Posterior cingulate gyrus (tissue), 11 donors: ENCODE data around the gene HOXD10.

Source experiments
- DNase-seq, 10 donors: peaks; one replicate each; pipeline versions ENCODE4 v3.0.0 to v3.0.0-alpha.2; 2020 to 2021; ENCODE audit warnings: mixed read lengths in 3 of 10
- intact Hi-C: fragments of 100-400 bp; cut with DNase I; formaldehyde crosslinking; loops from one replicate; pipeline ENCODE4 v1.15.1; 2023

HOXD10 gene

GRCh38 chr2:176082525-176082823 lies 34.1 kb upstream of the HOXD10 start:
- intact Hi-C loops = no loop called here
- DNase-seq = no peak

- DNase-seq = no peak
- intact Hi-C loops = no loop called here
Measured at GRCh38 chr2:176082824-176083751, 33.5 kb upstream of the HOXD10 start.

- intact Hi-C loops = no loop called here
- DNase-seq = no peak
Measured at GRCh38 chr2:176083796-176084261, 32.7 kb upstream of the HOXD10 start, which contains the start of gene EVX2. Gene EVX2 (minus strand): TSS chr2:176083962. CDS start chr2:176083776, 186 bp downstream.

- no peak for DNase-seq
- intact Hi-C loops = loop anchor here (5.0 kb wide), 2 partner anchors 717 to 832 kb away; no protein-coding TSS in a partner anchor
Measured at GRCh38 chr2:176084611-176085119, 31.9 kb upstream of the HOXD10 start.

- peak in 2 of 10 donors; percentile 66 to 67 for DNase-seq
- intact Hi-C loops = loop anchor here (5.0 kb wide), 2 partner anchors 718 to 833 kb away; no protein-coding TSS in a partner anchor
Measured at GRCh38 chr2:176085120-176085788, 31.3 kb upstream of the HOXD10 start.

GRCh38 chr2:176085861-176086771 lies 30.5 kb upstream of the HOXD10 start:
- intact Hi-C loops = loop anchor here (2.0 to 5.0 kb wide), 3 partner anchors 395 to 834 kb away; no protein-coding TSS in a partner anchor
- peak in 7 of 10 donors; percentile 49 to 83 (median 56) for DNase-seq

GRCh38 chr2:176087330-176088047 lies 29.1 kb upstream of the HOXD10 start:
- intact Hi-C loops = loop anchor here (2.0 to 5.0 kb wide), 3 partner anchors 397 to 835 kb away; no protein-coding TSS in a partner anchor
- no peak for DNase-seq

- intact Hi-C loops = loop anchor here (5.0 kb wide), 2 partner anchors 721 to 836 kb away; no protein-coding TSS in a partner anchor
- peak in 8 of 10 donors; percentile 37 to 93 (median 54) for DNase-seq
Measured at GRCh38 chr2:176088048-176088936, 28.3 kb upstream of the HOXD10 start.

- no peak for DNase-seq
- intact Hi-C loops = loop anchor here (5.0 kb wide), 2 partner anchors 722 to 837 kb away; no protein-coding TSS in a partner anchor
Measured at GRCh38 chr2:176088937-176089842, 27.4 kb upstream of the HOXD10 start.

- intact Hi-C loops = loop anchor here (5.0 kb wide), 2 partner anchors 723 to 838 kb away; no protein-coding TSS in a partner anchor
- DNase-seq = no peak
Measured at GRCh38 chr2:176089843-176090395, 26.7 kb upstream of the HOXD10 start.

- no peak for DNase-seq
- intact Hi-C loops = no loop called here
Measured at GRCh38 chr2:176090862-176091261, 25.7 kb upstream of the HOXD10 start.

GRCh38 chr2:176091329-176092258 lies 25.0 kb upstream of the HOXD10 start:
- DNase-seq = peak in 1 of 10 donors; percentile 68
- intact Hi-C loops = no loop called here

GRCh38 chr2:176092270-176093144 lies 24.1 kb upstream of the HOXD10 start, which contains the start of gene HOXD13:
Gene HOXD13 (plus strand): TSS chr2:176092721. CDS start chr2:176092891, 170 bp downstream.
- intact Hi-C loops = no loop called here
- DNase-seq = peak in 1 of 10 donors; percentile 72

- peak in 1 of 10 donors; percentile 71 for DNase-seq
- intact Hi-C loops = no loop called here
Measured at GRCh38 chr2:176093145-176093897, 23.3 kb upstream of the HOXD10 start.
